HG03442 (cell line): ENCODE results near the gene RPS21.

Source experiments
- ATAC-seq: cut with Tn5 transposase; IDR thresholded peaks from one replicate; pipeline ENCODE4 v1.9.1; 2021; ENCODE audit warnings: mild to moderate bottlenecking, moderate library complexity; ENCODE audit not compliant: unreplicated experiment

The RPS21 gene

DNA sequence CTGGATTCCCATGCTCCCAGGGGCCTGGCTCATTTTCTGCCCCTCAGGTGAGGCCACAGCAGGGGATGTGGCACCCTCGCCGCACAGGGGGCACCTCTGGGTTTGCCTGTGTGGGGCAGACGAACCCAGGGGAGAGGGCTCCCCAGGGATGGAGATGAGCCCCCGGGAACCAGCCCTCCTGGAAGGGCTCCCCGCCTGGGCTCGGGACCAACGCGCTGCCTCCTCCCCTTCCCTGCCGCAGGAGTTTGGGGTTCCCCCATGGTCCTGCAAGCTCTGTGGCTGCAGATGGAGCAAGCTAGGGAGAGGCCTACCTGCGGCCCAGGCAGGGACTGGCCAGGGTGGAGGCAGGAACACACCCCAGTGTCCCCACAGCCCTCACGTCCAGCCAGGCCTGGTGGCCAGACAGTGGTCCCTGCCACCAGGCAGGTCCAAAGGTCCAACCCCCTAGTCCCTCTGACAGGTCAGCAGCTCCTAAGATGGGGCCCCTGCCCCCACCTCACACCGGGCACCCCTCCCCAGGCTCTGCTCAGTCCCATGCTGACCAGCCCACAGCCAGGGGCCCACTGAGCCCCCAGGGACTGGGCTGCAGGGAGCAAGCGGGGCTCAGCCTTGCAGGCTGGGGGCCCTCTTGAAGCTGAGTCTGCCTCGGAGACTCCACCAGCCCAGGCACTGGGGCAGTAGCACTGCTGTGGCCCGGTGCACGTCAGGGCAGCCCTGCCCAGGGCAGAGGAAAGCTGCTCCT, 33.4 kb upstream of the RPS21 start:
- ATAC-seq, result no peak

DNA sequence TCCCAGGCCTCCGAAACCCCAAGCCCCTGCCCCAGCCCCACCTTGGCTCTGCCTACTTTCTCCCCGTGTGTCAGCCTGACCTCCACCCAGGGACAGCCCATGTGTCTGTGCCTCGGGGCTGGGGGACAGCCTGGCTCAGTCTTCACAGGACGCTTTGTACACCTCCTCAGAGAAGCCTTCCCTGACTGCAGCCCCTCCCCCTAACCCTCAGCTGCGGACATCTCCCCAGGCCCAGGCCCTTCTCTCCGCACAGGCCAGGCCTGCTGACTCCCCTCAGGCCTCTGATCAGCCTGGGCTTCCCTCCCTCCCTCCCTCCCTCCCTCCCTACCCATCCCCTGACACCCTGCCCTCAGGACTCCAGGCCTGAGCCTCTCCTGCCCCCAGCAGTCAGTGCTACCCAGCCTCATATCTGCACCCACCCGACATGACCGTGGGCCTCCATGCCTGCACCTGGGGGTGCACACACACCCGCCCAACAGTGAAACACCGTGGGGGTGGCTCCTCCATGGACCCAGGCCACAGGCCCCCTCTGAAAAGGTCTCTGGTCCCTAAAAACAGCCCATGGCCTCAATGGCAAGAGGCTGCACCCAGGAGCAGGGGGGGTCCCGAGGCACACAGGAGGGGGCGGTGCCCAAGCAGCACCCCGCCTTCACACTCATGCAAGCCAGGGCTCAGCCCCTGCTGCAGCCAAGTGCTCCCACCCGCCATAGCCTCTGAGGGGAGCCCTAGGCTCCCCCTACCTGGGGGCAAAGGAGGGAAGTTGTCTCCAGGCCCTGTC, 32.7 kb upstream of the RPS21 start:
- ATAC-seq, result no peak

DNA sequence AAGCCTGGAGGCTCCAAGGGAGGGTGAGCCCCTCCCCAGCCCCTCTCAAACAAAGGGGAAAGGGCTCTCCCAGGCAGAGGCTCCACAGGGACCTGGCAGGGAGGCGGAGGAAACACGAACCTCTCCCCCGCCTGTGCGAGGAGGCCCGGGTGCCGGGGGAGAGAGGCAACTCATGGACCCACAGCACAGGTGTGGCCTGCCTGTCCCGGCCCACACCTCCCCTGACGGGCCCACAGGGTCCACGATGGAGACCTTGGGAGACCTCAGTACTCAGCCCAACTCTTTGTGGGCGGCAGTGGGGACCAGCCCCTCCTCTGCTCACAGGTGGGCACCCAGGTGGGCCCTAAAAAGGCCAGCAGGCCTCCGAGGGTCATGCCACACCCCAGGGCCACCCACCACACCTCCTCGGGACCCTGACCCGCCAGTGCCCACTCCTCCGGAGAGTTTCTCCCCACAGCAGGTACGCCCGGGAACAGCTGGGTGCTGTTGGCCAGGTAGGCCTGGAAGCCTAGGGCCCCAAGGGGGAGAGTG, 32.0 kb upstream of the RPS21 start:
- no peak for ATAC-seq

DNA sequence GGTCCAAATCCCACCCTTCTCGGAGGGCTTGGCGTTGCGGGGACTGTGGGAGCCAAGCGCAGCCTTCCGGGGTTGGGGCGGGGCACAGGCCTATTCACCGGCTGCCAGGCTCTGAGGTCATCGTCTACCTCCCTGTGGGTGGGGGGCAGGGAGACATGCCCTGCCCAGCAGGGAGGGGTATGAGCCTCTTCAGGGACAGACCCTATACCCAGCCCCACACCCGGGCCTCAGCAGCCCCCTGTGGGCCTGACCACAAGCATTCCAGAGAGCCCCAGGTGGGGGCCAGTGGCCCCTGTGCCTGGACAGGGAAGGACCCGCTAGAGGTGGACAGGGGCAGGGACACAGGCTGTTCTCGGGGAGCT, 31.4 kb upstream of the RPS21 start:
- ATAC-seq, result no peak

DNA sequence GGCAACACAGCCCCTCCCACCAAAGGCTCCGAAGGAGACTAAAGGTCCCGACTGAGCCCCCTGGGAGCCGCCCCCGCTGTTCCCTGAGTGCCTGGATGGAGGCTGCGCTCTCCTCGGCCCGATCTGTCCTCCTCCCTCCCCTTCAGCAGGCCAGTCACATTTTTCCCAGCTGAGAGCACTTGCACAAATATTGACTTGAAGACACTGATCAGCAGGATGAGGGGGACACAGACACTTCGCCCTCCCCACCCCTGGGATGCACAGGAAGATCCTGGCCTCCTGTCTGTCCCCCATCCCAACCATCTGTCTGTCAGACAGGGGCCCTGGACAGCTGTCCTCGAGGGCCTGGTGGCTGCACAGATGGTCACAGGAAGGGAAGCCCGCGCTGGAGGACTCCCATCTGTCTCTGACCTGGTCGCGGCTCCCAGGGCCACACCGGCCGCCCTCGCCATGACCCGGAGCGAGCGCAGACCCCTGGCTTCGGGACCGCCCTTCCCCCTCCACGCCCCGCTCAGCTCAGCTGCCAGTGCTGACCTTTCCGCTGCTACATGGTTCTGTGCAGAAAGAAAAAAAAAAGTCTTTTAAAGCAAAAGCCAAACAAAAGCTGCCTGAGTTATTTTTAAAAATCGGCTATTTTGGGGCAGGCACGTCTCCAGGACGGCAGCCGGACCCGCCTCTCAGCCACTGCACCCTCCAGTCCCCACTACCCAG, 30.9 kb upstream of the RPS21 start:
- ATAC-seq, result no peak

DNA sequence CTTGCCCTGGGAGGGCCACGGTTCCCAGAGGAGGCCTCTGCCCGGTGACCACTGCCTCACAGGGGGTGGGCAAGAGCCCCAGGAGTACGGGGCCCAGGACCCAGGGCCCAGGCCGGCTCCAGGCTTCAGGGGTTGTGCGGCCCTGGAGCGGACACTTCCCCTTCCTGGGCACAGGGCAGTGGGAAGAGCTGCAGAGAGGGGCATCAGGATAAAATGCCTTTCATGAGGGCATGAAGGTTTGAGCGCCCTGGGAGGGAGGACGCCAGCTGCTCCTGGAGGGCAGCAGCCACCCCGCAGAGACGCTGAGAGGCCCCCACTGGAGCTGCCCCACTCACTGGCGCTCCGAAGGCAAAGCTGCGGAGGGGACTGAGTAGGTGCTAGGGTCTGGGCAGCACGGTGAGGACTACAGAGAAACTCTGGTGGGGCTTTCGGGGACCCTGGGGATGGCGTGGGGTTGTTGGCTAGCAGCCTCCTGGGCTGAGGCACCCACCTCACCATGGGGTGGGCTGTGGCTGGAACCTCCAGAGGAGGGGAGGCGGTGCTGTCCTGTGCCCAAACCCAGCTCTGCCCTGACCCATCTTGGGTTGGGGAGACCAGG, 30.2 kb upstream of the RPS21 start:
- ATAC-seq, result no peak

DNA sequence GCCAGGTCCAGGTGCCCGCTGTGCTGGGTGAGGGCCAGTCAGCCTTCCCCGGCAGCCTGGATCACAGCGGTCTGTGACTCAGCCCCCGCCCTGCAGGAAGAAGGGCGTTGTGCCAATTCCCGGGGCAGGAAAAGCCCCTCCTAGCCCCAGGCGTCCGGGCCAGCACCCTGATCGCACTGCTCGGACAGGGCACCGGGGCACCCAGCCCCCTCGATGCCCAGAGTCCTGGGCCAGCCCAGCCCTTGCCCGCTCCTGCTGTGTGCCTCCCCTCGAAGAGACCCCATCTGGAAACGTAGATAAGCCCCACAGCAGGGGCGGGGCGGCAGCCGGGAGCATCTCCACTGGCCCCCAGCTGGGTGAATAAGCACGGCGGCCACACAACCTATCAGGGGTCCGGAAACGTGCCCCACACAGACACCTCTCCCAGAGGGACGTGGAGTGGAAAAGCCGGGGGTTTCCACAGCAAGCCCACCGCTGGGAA, 29.7 kb upstream of the RPS21 start:
- ATAC-seq, result no peak

DNA sequence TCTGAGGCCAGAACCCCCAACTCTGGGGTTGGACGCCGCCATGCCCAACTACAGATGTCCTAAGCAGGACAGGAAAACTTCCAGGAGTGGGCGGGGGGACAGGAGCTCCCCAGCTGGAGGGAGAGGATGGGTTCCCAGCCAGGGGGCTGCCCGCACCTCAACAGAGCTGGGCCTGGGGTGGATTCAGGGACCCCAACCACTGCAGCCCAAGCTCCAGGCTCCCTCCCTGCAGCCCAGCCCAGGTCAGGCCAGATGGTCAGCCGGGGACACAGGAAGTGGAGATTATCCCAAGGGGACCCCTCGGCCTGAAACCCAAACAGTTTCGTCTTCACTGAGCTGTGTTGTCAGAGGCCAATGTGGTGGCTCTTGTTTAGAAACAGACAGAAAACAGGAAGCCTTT, 29.2 kb upstream of the RPS21 start:
- no peak for ATAC-seq

DNA sequence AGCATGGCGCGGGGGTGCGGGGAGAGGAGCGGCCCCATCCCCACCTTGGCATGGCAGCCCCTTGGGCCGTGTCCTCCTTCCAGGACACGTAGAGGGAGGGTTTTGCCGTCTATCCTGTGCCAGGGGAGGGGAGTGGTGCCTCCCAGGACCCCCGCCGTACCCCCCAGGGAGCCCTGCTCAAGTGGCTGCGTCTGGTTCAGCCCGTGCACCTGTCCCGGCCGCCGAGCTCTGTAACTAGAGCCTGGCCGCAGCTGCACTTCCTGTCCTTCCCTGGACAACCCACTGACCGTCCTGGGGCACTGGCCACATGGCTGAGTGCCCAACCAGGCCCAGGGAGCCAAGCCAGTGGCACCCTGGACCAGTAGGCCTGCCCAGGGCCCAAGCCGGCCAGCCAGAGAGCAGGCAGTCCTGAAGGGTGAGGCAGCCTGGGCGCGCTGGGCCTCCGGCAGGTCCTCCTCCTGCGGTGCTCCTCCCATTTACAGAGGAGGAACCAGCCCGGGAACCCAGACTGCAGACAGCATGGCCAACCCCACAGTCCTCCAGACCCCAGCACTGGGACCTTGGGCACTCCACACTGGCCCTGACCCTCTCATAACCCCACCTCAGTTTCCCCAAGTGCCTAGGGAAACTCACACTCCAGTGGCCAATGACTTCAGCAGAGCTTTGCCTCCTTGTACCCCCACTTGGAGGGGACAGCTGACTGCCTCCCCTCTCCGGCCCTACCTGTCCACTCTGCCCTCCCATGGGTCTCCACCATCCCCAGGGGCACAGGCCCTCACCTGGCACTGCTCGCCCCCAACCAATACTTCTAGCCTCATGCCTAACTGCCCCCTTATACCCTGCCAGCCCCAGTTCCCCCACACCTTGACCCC, 28.5 kb upstream of the RPS21 start:
- no peak for ATAC-seq

DNA sequence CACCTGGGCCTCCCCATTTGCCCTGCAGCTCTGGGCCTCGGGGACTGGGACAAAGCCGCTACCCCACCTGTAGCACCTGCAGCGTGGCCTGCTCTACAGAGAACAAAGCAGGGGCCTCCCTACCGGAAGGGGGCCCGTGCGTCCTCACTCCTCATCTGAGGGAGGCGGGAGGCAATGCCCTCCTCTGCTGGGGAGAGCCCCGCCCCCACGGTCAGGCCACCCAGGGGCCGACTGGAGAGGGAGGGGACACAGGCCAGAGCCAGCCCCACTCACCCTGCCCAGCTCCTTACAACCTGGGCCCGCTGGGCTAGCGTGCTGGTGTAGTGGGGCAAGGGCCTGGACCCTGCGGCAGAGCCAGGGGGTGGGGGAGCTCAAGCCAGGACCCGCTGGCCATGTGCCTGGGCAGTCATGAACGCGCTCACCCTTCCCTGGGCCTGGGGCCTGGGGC, 27.8 kb upstream of the RPS21 start:
- no peak for ATAC-seq

DNA sequence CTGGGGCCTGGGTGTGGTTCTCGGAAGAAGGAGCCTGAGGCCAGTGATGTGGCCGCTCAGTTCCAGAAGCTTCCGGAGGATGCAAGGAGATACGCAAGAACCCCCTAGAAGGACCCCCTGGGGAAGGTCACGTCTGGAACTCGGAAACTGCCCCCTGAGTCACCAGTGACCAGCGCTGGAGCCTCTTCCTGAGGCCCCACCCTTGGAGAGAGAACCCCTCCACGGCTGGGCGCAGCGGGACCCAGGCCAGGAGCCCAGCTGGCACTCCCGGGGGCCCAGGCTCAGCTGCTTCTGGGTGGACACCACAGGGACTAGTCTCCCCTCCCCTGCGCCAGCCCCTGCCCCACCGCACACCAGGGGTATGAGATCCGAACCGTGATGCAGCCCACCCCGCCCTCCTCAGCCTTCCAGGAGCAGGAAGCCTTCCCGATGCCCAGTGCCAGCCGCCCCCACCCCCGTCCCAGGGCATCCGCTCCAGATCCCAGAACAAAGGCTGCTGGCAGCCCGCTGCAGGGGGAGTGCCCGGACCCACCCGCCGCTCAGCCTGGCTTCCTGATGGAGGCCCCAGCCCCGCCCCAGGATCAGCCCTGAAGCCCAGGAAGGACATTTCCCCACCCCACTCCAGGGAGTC, 27.3 kb upstream of the RPS21 start:
- ATAC-seq, result no peak

DNA sequence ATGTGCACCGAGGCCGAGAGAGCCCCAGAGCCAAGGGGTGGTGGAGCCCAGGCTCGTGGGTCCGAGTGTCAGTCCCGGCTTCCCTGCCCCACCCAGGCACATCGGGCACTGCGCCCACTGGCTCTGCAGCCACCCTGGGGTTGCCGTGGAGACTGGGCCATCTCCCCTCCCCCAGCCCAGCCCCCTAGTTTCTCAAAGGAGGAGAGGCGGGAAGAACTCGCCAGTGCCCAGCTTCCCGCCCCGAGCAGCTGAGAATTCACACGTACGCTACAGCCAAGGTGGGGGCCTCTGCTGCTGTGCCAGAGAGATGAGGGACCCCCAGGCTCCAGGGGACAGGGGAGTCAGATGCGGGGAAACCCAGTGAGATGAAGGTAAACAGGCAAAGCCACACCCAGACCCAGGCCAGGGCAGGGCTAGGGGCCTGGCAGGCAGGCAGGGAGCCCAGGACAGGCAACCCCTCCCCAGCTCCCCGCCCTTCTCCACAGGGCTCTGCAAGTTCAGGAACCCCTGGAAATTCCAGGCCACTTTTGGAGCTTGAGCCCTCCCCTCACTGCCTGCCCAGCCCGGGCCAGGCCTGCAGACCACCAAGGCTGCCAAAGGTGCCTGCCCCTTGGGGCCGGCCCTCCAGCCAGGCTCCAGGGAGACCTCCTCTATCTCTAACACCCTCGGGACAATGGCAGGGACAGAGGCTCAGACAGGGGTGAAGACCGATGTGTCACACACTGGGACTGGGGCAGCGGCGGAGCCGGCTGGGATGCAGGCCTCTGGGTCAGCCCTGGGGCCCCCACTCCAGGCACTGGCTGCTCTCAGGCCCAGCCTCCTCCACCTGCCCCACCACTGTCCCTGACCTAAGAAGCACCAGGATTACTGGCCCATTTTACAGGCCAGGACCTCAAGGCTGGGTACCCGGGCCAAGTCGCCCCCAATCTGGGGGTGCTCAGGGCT, 25.8 kb upstream of the RPS21 start:
- no peak for ATAC-seq

DNA sequence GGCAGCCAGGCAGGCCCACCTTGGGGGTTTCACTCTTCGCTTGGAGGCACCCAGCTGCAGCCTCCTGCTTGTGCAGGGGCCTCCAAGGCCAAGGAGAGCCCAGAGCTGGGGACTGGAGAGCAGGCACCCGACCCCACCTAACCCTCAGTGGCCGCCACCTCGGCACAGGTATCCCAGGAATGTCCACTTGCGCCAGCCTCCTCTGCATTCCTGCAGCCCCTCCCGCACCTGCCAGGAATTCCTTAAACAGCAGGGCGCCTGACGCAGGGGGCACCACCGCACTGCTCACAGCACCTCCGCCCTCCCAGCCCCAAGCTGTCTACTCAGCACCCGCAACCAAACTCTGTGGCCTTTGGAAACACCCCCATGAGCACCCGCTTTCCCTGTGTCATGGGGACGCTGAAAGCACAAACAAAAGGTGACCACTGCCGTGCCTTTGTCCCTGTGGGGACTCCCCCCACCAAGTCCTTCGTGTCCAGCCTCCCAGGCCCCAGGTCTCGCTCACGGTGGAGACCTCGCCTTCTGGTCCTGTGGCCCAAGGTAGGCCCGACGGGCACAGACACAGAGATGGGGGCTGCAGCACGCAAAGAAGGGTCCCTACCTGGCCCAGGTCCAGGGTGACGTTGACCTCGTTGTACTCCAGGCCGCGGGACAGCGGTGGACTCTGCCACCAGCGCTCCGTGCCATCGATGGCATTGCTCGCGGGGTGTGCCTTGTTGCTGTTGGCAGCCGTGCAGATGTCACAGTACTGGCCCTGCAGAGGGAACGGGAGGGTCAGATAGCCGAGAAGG, 24.9 kb upstream of the RPS21 start:
- ATAC-seq, result no peak

DNA sequence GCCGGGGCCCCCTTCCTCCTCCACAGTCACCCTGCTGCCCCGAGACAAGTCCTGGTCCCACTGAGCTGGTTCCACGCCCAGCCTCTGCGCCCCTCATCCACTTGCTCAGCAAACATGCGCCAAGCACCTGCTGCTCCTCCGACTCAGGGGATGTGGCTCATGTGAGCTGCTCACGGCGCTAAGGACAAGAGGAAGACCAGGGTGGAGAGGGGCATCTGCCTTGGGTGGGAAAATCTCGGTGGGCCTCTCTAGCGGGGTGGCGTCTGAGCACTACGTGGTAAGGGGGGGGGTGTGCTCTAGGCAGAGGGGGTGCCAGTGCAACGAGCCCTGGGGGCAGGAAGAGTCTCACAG, 24.3 kb upstream of the RPS21 start:
- no peak for ATAC-seq

DNA sequence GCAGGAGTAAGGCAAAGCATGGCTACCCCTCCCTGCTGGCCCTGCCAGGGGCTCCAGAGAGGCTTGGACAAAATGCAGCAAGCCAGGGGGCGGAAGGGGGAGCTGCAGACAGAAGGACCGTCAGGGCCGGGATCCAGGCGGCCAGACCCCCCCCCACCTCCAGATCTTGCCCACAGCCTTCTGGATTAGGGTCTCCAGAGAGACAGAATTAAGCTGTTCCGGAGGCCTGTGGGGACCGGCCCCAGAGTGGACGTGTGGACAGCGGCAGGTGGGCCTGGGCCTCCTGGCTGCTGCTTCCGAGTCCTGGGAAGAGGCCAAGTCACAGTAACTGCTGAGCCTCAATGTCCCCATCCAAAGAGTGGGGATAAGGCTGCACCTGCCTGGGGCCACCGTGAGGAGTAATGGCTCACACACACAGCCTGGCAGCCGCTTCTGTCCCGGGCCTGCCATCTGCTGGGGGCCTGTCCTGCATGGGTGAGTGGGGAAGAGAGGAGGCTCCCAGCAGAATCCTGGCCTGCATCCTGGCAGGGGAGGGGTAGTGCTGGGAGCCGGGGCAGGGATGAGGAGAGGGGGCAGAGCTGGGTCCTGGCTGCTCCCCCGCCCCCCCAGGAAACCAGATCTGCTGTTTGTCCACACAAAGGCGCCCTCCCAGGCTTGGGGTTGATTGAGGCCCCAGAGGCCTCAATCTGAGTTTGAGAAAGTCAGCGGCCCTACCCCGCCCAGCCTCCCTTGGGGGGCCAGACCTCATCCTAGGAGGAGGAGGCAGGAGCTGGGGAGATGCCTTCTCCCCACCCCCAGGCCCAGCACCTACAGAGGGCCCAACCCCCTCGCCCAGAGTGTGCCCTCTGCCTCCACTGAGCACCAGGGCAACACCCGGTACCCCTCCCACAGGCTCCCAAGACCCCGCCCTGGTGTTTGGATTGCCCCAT, 23.6 kb upstream of the RPS21 start:
- no peak for ATAC-seq

DNA sequence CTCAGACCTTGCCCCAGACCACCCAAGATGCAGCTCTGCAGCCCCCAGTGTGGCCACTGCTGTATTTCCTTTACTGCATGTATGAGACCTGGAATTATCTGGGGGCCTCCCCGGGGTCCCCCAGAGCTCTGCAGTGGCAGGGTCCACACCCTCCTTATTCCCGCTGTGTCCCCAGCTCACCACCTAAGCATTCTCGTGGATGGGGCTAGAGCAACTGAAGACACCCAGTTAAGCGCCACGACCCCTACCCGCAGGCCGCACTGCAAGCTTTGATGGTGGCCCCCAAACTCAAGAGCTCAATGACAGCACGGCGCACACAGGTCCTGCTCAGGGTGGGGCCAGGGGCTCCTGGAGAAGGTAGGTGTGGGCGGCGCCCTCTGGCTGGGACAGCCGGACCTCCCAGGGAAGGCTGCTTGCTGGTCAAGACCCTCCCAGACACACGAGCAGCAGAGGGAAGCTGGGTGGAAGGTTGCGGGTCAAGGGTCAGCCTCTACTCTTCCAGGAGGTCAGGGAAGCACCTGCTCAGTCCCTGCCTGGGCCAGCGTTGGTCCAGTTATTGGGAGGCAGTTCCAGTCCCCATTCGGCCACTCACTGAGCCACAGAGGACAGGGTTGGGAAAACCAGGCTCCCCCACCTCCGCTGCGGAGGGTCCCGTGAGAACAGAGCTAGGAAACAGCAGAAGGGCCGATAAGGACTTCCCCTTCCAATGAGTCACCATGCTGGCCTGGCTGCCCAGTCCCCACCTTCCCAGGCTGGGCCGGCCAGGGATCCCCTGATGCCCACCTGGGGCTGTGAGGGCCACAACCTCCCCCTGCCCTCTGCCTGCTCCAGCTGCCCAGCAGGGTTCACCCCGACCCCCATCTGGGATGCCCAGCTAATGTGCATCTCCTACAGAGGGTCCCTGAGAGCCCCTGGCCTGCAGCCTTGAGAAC, 22.7 kb upstream of the RPS21 start:
- ATAC-seq, result no peak
